Hepatocyte (in vitro differentiated cells): Measurements from ENCODE around the gene SLC16A1. TPM values are rescaled to one million over a fixed set of nuclear protein-coding genes. Genes with fewer than 3 reads are reported as not detected.

Experiments used
- DNase-seq: peaks from one replicate; pipeline ENCODE4 v3.0.0-alpha.2; 2016; ENCODE audit warnings: low spot score
- H2AFZ ChIP-seq: fragments of 200-600 bp; sonication (generic); 2 replicates; pipeline ENCODE4 v1.6.0; 2016; ENCODE audit warnings: antibody characterized with exemption, mild to moderate bottlenecking
- H3K27ac ChIP-seq: fragments of 200-600 bp; sonication (generic); 2 replicates; pipeline ENCODE4 v1.5.1; 2016; ENCODE audit warnings: mild to moderate bottlenecking
- H3K27me3 ChIP-seq: fragments of 200-600 bp; sonication (generic); 2 replicates; pipeline ENCODE4 v1.6.1; 2016
- H3K36me3 ChIP-seq: fragments of 200-600 bp; sonication (generic); replicated peaks from 2 replicates; pipeline ENCODE4 v1.5.1; 2016; ENCODE audit warnings: low read depth; ENCODE audit not compliant: insufficient read depth
- H3K4me1 ChIP-seq: fragments of 200-600 bp; sonication (generic); 2 replicates; pipeline ENCODE4 v1.5.1; 2016; ENCODE audit warnings: mild to moderate bottlenecking, moderate library complexity; ENCODE audit not compliant: insufficient read depth
- H3K4me2 ChIP-seq: fragments of 200-600 bp; sonication (generic); 2 replicates; pipeline ENCODE4 v1.6.0; 2016
- H3K4me3 ChIP-seq: fragments of 200-600 bp; sonication (generic); 2 replicates; pipeline ENCODE4 v1.5.1; 2016; ENCODE audit warnings: mild to moderate bottlenecking
- H3K79me2 ChIP-seq: fragments of 200-600 bp; sonication (generic); 2 replicates; pipeline ENCODE4 v1.6.0; 2017; ENCODE audit warnings: mild to moderate bottlenecking
- H3K9me2 ChIP-seq: fragments of 200-600 bp; sonication (generic); replicated peaks from 2 replicates; pipeline ENCODE4 v1.6.0; 2017; ENCODE audit warnings: mild to moderate bottlenecking; ENCODE audit not compliant: insufficient read depth
- H3K9me3 ChIP-seq: fragments of 200-600 bp; sonication (generic); 2 replicates; pipeline ENCODE4 v1.5.1; 2016; ENCODE audit warnings: low read depth, mild to moderate bottlenecking
- H4K20me1 ChIP-seq: fragments of 200-600 bp; sonication (generic); 2 replicates; pipeline ENCODE4 v1.6.0; 2016; ENCODE audit warnings: mild to moderate bottlenecking; ENCODE audit not compliant: insufficient read depth, poor library complexity, severe bottlenecking
- EZH2 ChIP-seq: fragments of 200-600 bp; sonication (generic); IDR thresholded peaks from 2 replicates; pipeline ENCODE4 v1.6.1; 2016; ENCODE audit warnings: antibody characterized with exemption, mild to moderate bottlenecking, borderline replicate concordance
- EZH2phosphoT487 ChIP-seq: fragments of 200-600 bp; sonication (generic); IDR thresholded peaks from one replicate; pipeline ENCODE4 v1.6.1; 2018; ENCODE audit warnings: antibody characterized with exemption, mild to moderate bottlenecking, low read depth, moderate library complexity; ENCODE audit not compliant: unreplicated experiment, severe bottlenecking
- WGBS: methylation state at CpG from one replicate; pipeline ENCODE4 v1.1.6; 2016; ENCODE audit warnings: low lambda C conversion rate; ENCODE audit errors: missing lambda C conversion rate; 5-methylcytosine and 5-hydroxymethylcytosine counted together
- polyA plus RNA-seq: library from polyadenylated mRNA; unstranded; fragments of >200 nt; fragmentation: Nextera tagmentation; extraction: Ambion mirVana; gene quantifications from 2 replicates; pipeline ENCODE4 v1.2.1, GENCODE V29; 2016
- total RNA-seq: library from RNA; depleted of rRNA; stranded (reverse); fragments of >200 nt; gene quantifications from 2 replicates; pipeline ENCODE4 v1.2.3, GENCODE V29; 2014
- TF ChIP-seq, protein P1 (sequence below): fragments of 200-600 bp; sonication (generic); IDR thresholded peaks from 2 replicates; pipeline ENCODE4 v1.5.1; 2016; ENCODE audit warnings: antibody characterized with exemption, mild to moderate bottlenecking; ENCODE audit not compliant: poor library complexity

Gene SLC16A1
- total and polyA plus RNA-seq, 2 experiments from 2014 or later = 43.7 to 55.1 TPM

DNA sequence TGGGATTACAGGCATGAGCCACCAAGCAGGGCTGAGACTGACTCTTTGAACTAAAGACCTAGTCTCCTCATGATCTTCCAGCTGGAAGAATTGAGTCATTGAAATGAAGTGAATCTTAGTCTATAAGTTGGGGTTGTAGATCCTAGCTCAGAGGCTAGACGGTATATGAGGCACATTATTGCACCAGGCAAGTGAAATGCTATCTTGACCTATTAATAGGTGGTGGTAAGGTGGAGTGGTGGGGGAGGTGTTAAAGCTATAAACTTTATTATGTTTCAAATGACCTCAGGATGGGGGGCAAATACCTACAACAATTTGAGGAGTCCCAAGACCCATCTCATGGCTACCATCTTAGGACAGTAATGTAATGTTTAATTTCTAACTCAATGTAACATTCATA is 36.8 kb upstream of the SLC16A1 start:
- Histone ChIP-seq H3K4me3 (no peak overlapping the region), H3K9me2 (no peaks in the 10 kb centered on the region), H3K27me3 (no peaks in the 10 kb centered on the region), H2AFZ (no peak overlapping the region), H3K79me2 (no peaks in the 10 kb centered on the region), H3K4me1 (no peaks in the 10 kb centered on the region), H3K36me3 (no peaks in the 10 kb centered on the region), H3K9me3 (no peaks in the 10 kb centered on the region), H3K27ac (no peak overlapping the region), H3K4me2 (no peak overlapping the region), H4K20me1 (no peaks in the 10 kb centered on the region)
- DNase-seq = no peak
- WGBS = 79% methylated on average over 1 of the region's 1 CpG
- TF ChIP-seq EZH2phosphoT487 = no peak
- TF ChIP-seq, protein P1, sequence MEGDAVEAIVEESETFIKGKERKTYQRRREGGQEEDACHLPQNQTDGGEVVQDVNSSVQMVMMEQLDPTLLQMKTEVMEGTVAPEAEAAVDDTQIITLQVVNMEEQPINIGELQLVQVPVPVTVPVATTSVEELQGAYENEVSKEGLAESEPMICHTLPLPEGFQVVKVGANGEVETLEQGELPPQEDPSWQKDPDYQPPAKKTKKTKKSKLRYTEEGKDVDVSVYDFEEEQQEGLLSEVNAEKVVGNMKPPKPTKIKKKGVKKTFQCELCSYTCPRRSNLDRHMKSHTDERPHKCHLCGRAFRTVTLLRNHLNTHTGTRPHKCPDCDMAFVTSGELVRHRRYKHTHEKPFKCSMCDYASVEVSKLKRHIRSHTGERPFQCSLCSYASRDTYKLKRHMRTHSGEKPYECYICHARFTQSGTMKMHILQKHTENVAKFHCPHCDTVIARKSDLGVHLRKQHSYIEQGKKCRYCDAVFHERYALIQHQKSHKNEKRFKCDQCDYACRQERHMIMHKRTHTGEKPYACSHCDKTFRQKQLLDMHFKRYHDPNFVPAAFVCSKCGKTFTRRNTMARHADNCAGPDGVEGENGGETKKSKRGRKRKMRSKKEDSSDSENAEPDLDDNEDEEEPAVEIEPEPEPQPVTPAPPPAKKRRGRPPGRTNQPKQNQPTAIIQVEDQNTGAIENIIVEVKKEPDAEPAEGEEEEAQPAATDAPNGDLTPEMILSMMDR = no peak
- TF ChIP-seq EZH2 = no peak

DNA sequence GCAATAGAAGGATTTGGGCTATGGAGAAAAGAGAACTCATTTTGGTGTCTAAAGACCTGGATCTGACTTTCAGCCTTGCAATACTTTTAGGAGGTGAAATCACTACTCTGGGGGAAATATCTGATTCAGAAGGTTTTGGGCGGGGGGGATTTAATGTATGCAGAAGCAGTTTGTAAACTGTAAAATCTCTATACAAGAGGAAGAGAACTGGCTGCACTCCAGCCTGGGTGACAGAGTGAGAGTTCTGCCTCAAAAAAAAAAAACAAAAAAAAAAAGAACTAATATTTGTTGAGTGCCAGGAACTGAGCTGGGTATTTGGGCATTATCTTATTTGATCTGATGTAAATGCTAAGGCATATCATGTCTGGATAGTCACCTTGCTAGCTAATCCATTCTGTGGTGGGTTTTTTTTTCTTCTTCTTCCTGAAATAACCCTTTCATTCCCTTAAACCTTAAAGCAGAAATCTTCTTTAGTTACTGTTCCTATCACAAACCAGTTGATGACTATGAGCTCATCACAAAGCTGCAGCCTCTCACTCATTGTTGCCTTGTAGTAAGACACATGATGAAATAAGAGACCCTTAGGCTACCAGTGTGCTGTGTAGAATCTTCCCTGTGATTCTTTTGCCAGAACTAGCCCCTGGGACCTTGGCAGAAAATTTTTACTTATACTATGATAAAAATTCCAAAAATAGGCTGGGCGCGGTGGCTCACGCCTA is 35.6 kb upstream of the SLC16A1 start:
- TF ChIP-seq EZH2phosphoT487 = no peak
- no peak for TF ChIP-seq EZH2
- TF ChIP-seq, protein P1 = no peak

DNA sequence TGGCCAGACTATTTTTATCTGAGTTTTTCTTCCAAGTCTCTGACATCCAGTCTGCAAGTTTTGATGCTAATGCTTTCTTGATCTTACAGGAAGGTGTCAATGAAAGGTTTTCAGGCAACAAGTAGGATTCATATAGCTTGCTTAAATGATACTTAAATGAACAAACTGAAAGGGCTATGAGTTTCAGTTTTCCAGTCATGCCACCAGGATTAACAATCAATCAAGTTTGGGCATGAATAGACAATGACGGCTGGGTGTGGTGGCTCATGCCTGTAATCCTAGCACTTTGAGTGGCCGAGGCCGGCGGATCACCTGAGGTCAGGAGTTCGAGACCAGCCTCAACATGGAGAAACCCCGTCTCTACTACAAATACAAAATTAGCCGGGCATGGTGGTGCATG is 34.3 kb upstream of the SLC16A1 start:
- Histone ChIP-seq H3K9me3 (no peaks in the 10 kb centered on the region), H4K20me1 (no peaks in the 10 kb centered on the region), H3K4me3 (no peak overlapping the region), H3K79me2 (no peaks in the 10 kb centered on the region), H3K4me2 (no peak overlapping the region), H3K27ac (no peak overlapping the region), H3K36me3 (no peaks in the 10 kb centered on the region), H3K27me3 (no peaks in the 10 kb centered on the region), H3K9me2 (no peaks in the 10 kb centered on the region), H2AFZ (no peak overlapping the region), H3K4me1 (no peaks in the 10 kb centered on the region)
- TF ChIP-seq, protein P1 = no peak
- TF ChIP-seq EZH2phosphoT487 (no peak), EZH2 (no peak)
- WGBS = 92% methylated on average over 7 of the region's 7 CpGs
- DNase-seq = no peak

More for the DNA sequence above, 35.6 kb upstream of the SLC16A1 start:
- H3K4me3 ChIP-seq = no peak overlapping the region
- no peaks in the 10 kb centered on the region for H3K36me3 ChIP-seq
- H3K4me1 ChIP-seq = no peaks in the 10 kb centered on the region
- 97% methylated on average over 4 of the region's 4 CpGs for WGBS
- no peaks in the 10 kb centered on the region for H3K9me3 ChIP-seq
- H3K4me2 ChIP-seq = no peak overlapping the region
- no peak for DNase-seq
- no peaks in the 10 kb centered on the region for H3K27me3 ChIP-seq
- no peaks in the 10 kb centered on the region for H3K9me2 ChIP-seq
- no peak overlapping the region for H2AFZ ChIP-seq
- H4K20me1 ChIP-seq = no peaks in the 10 kb centered on the region
- no peak overlapping the region for H3K27ac ChIP-seq
- H3K79me2 ChIP-seq = no peaks in the 10 kb centered on the region

DNA sequence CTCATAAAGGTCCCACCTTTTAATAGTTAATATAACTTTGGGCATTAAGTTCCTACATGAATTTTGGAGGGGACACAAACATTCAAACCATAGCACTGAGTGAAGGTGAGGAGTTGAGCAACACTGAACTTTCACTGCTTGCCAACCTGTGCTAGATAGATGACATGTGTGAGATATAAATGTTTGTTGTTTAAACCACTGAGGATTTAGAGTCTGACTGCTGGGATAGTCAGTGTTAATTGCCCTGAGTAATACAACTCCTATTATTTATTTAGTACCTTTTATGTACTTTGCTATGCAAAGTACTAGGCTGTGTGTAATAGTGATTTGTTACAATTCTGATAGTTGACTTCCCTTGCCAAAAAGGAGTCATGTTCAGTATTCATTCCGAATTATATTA is 32.4 kb upstream of the SLC16A1 start:
- Histone ChIP-seq H3K36me3 (no peaks in the 10 kb centered on the region), H3K4me2 (no peak overlapping the region)

More for the DNA sequence above, 32.4 kb upstream of the SLC16A1 start:
- H3K79me2 ChIP-seq = no peaks in the 10 kb centered on the region
- H3K9me3 ChIP-seq = no peaks in the 10 kb centered on the region
- no peaks in the 10 kb centered on the region for H3K4me1 ChIP-seq
- H3K27me3 ChIP-seq = no peaks in the 10 kb centered on the region
- 94% methylated on average over 1 of the region's 1 CpG for WGBS
- H2AFZ ChIP-seq = no peak overlapping the region
- H3K27ac ChIP-seq = no peak overlapping the region
- H3K9me2 ChIP-seq = no peaks in the 10 kb centered on the region
- TF ChIP-seq, protein P1 = no peak
- TF ChIP-seq EZH2phosphoT487 (no peak), EZH2 (no peak)
- DNase-seq = no peak
- H4K20me1 ChIP-seq = no peaks in the 10 kb centered on the region
- H3K4me3 ChIP-seq = no peak overlapping the region
